ENCODE measurements around the gene SUMO3.

Gene SUMO3

GRCh38 chr21:44810779-44811178, 7.1 kb downstream of the SUMO3 start:
- Histone ChIP-seq H3K79me1 (ENCODE audit: low read length) (peaks cover 24% of the 10 kb centered on the region), H3K9ac (ENCODE audit: low read length) (no peak overlapping the region), H2BK120ac (ENCODE audit: low read depth, low read length) (no peak overlapping the region), H3K56ac (ENCODE audit: low read length) (no peak overlapping the region), H3K27me3 (ENCODE audit: insufficient read depth, low read length, poor library complexity) (no peaks in the 10 kb centered on the region), H2BK15ac (replicated peaks; ENCODE audit: low read depth) (no peak overlapping the region), H2BK5ac (ENCODE audit: low read length) (no peak overlapping the region), H2AK5ac (ENCODE audit: low read length) (no peak overlapping the region), H3K4me2 (ENCODE audit: low read length) (no peak overlapping the region), H3K18ac (ENCODE audit: low read length) (no peak overlapping the region), H3K79me2 (ENCODE audit: control insufficient read depth, insufficient read depth, low read length) (peaks cover 38% of the 10 kb centered on the region), H3K27ac (ENCODE audit: low read depth, low read length) (no peak overlapping the region), H4K8ac (ENCODE audit: low read depth, low read length) (no peak overlapping the region), H3K23ac (ENCODE audit: low read length) (no peak overlapping the region), H3K4ac (ENCODE audit: low read depth, low read length) (no peak overlapping the region), H3K4me1 (ENCODE audit: control insufficient read depth, low read depth, low read length) (no peaks in the 10 kb centered on the region), H3K4me3 (ENCODE audit: low read length) (no peak overlapping the region), H4K5ac (ENCODE audit: low read length) (no peak overlapping the region), H3K36me3 (ENCODE audit: control insufficient read depth, insufficient read depth, low read length) (peaks cover 6% of the 10 kb centered on the region)
- no peak for DNase-seq
- no CpG with 5 or more reads among the region's 6 CpGs for WGBS (ENCODE audit: extremely low coverage, insufficient coverage, low lambda C conversion rate)

- Histone ChIP-seq H2BK5ac (ENCODE audit: low read length) (no peak overlapping the region), H3K79me1 (ENCODE audit: low read length) (peaks cover 9% of the 10 kb centered on the region), H3K18ac (ENCODE audit: low read length) (no peak overlapping the region), H3K36me3 (ENCODE audit: control insufficient read depth, insufficient read depth, low read length) (peaks cover 4% of the 10 kb centered on the region), H3K4me2 (ENCODE audit: low read length) (no peak overlapping the region), H4K5ac (ENCODE audit: low read length) (no peak overlapping the region), H3K4me1 (ENCODE audit: control insufficient read depth, low read depth, low read length) (no peaks in the 10 kb centered on the region), H3K4me3 (ENCODE audit: low read length) (no peak overlapping the region), H3K4ac (ENCODE audit: low read depth, low read length) (no peak overlapping the region), H3K79me2 (ENCODE audit: control insufficient read depth, insufficient read depth, low read length) (peaks cover 8% of the 10 kb centered on the region), H4K8ac (ENCODE audit: low read depth, low read length) (no peak overlapping the region), H3K23ac (ENCODE audit: low read length) (no peak overlapping the region), H3K56ac (ENCODE audit: low read length) (no peak overlapping the region), H2BK120ac (ENCODE audit: low read depth, low read length) (no peak overlapping the region), H3K27ac (ENCODE audit: low read depth, low read length) (no peak overlapping the region), H3K9ac (ENCODE audit: low read length) (no peak overlapping the region), H3K27me3 (ENCODE audit: insufficient read depth, low read length, poor library complexity) (no peaks in the 10 kb centered on the region), H2AK5ac (ENCODE audit: low read length) (no peak overlapping the region), H2BK15ac (replicated peaks; ENCODE audit: low read depth) (no peak overlapping the region)
- no peak for DNase-seq
- WGBS (ENCODE audit: extremely low coverage, insufficient coverage, low lambda C conversion rate) = no CpG with 5 or more reads among the region's 4 CpGs
Measured at GRCh38 chr21:44805859-44806258, 12.0 kb downstream of the SUMO3 start.

GRCh38 chr21:44805226-44805625, 12.6 kb downstream of the SUMO3 start:
- no peak overlapping the region for H3K23ac ChIP-seq (ENCODE audit: low read length)
- no peak overlapping the region for H2AK5ac ChIP-seq (ENCODE audit: low read length)
- no peak overlapping the region for H2BK15ac ChIP-seq (replicated peaks; ENCODE audit: low read depth)
- H3K27ac ChIP-seq (ENCODE audit: low read depth, low read length) = no peak overlapping the region
- H3K36me3 ChIP-seq (ENCODE audit: control insufficient read depth, insufficient read depth, low read length) = peaks cover 4% of the 10 kb centered on the region
- DNase-seq = no peak
- H2BK5ac ChIP-seq (ENCODE audit: low read length) = no peak overlapping the region
- no peak overlapping the region for H3K56ac ChIP-seq (ENCODE audit: low read length)
- no peak overlapping the region for H4K5ac ChIP-seq (ENCODE audit: low read length)
- H3K4me1 ChIP-seq (ENCODE audit: control insufficient read depth, low read depth, low read length) = peaks cover 2% of the 10 kb centered on the region
- H3K4me3 ChIP-seq (ENCODE audit: low read length) = no peak overlapping the region
- no peak overlapping the region for H3K4me2 ChIP-seq (ENCODE audit: low read length)
- no peak overlapping the region for H2BK120ac ChIP-seq (ENCODE audit: low read depth, low read length)
- peaks cover 7% of the 10 kb centered on the region for H3K79me1 ChIP-seq (ENCODE audit: low read length)
- H3K18ac ChIP-seq (ENCODE audit: low read length) = no peak overlapping the region
- no peak overlapping the region for H3K9ac ChIP-seq (ENCODE audit: low read length)
- no CpG with 5 or more reads among the region's 4 CpGs for whole genome bisulfite sequencing (ENCODE audit: extremely low coverage, insufficient coverage, low lambda C conversion rate)
- H3K4ac ChIP-seq (ENCODE audit: low read depth, low read length) = no peak overlapping the region
- H4K8ac ChIP-seq (ENCODE audit: low read depth, low read length) = no peak overlapping the region
- H3K79me2 ChIP-seq (ENCODE audit: control insufficient read depth, insufficient read depth, low read length) = peaks cover 11% of the 10 kb centered on the region
- no peaks in the 10 kb centered on the region for H3K27me3 ChIP-seq (ENCODE audit: insufficient read depth, low read length, poor library complexity)

- Histone ChIP-seq H2BK120ac (ENCODE audit: low read depth, low read length) (no peak overlapping the region), H3K23ac (ENCODE audit: low read length) (no peak overlapping the region), H3K79me1 (ENCODE audit: low read length) (peaks cover 6% of the 10 kb centered on the region), H3K79me2 (ENCODE audit: control insufficient read depth, insufficient read depth, low read length) (peaks cover 15% of the 10 kb centered on the region), H3K27ac (ENCODE audit: low read depth, low read length) (no peak overlapping the region), H3K27me3 (ENCODE audit: insufficient read depth, low read length, poor library complexity) (no peaks in the 10 kb centered on the region), H3K4ac (ENCODE audit: low read depth, low read length) (no peak overlapping the region), H3K18ac (ENCODE audit: low read length) (no peak overlapping the region), H3K4me1 (ENCODE audit: control insufficient read depth, low read depth, low read length) (peaks cover 2% of the 10 kb centered on the region), H3K4me3 (ENCODE audit: low read length) (no peak overlapping the region), H2BK5ac (ENCODE audit: low read length) (no peak overlapping the region), H2BK15ac (replicated peaks; ENCODE audit: low read depth) (no peak overlapping the region), H2AK5ac (ENCODE audit: low read length) (no peak overlapping the region), H4K5ac (ENCODE audit: low read length) (no peak overlapping the region), H3K9ac (ENCODE audit: low read length) (no peak overlapping the region), H3K56ac (ENCODE audit: low read length) (no peak overlapping the region), H3K36me3 (ENCODE audit: control insufficient read depth, insufficient read depth, low read length) (peaks cover 4% of the 10 kb centered on the region), H3K4me2 (ENCODE audit: low read length) (no peak overlapping the region), H4K8ac (ENCODE audit: low read depth, low read length) (no peak overlapping the region)
- DNase-seq = no peak
- WGBS (ENCODE audit: extremely low coverage, insufficient coverage, low lambda C conversion rate) = no CpG with 5 or more reads among the region's 6 CpGs
Measured at GRCh38 chr21:44804762-44805161, 13.1 kb downstream of the SUMO3 start.

GRCh38 chr21:44803651-44804050, 14.2 kb downstream of the SUMO3 start:
- no peak overlapping the region for H2BK15ac ChIP-seq (replicated peaks; ENCODE audit: low read depth)
- peaks cover 10% of the 10 kb centered on the region for H3K79me1 ChIP-seq (ENCODE audit: low read length)
- H2BK5ac ChIP-seq (ENCODE audit: low read length) = no peak overlapping the region
- WGBS (ENCODE audit: extremely low coverage, insufficient coverage, low lambda C conversion rate) = no CpG with 5 or more reads among the region's 3 CpGs
- H3K4ac ChIP-seq (ENCODE audit: low read depth, low read length) = no peak overlapping the region
- no peak overlapping the region for H2AK5ac ChIP-seq (ENCODE audit: low read length)
- no peak overlapping the region for H3K18ac ChIP-seq (ENCODE audit: low read length)
- H3K27ac ChIP-seq (ENCODE audit: low read depth, low read length) = no peak overlapping the region
- H2BK120ac ChIP-seq (ENCODE audit: low read depth, low read length) = no peak overlapping the region
- H3K56ac ChIP-seq (ENCODE audit: low read length) = no peak overlapping the region
- peaks cover 3% of the 10 kb centered on the region for H3K36me3 ChIP-seq (ENCODE audit: control insufficient read depth, insufficient read depth, low read length)
- peaks cover 27% of the 10 kb centered on the region for H3K79me2 ChIP-seq (ENCODE audit: control insufficient read depth, insufficient read depth, low read length)
- H3K4me3 ChIP-seq (ENCODE audit: low read length) = no peak overlapping the region
- no peaks in the 10 kb centered on the region for H3K27me3 ChIP-seq (ENCODE audit: insufficient read depth, low read length, poor library complexity)
- DNase-seq = no peak
- no peak overlapping the region for H4K8ac ChIP-seq (ENCODE audit: low read depth, low read length)
- peaks cover 4% of the 10 kb centered on the region for H3K4me1 ChIP-seq (ENCODE audit: control insufficient read depth, low read depth, low read length)
- H3K9ac ChIP-seq (ENCODE audit: low read length) = no peak overlapping the region
- H4K5ac ChIP-seq (ENCODE audit: low read length) = no peak overlapping the region
- H3K4me2 ChIP-seq (ENCODE audit: low read length) = no peak overlapping the region
- H3K23ac ChIP-seq (ENCODE audit: low read length) = no peak overlapping the region

- DNase-seq = peak; percentile 71
- no peak overlapping the region for H2BK5ac ChIP-seq (ENCODE audit: low read length)
- H4K5ac ChIP-seq (ENCODE audit: low read length) = no peak overlapping the region
- H3K4me2 ChIP-seq (ENCODE audit: low read length) = peak overlapping the region; percentile 61
- peak overlapping the region; percentile 60 for H4K8ac ChIP-seq (ENCODE audit: low read depth, low read length)
- no CpG with 5 or more reads among the region's 32 CpGs for WGBS (ENCODE audit: extremely low coverage, insufficient coverage, low lambda C conversion rate)
- peak overlapping the region; percentile 86 for H3K4me3 ChIP-seq (ENCODE audit: low read length)
- no peak overlapping the region for H3K23ac ChIP-seq (ENCODE audit: low read length)
- no peak overlapping the region for H2BK15ac ChIP-seq (replicated peaks; ENCODE audit: low read depth)
- peak overlapping the region; percentile 38 for H3K27ac ChIP-seq (ENCODE audit: low read depth, low read length)
- H2BK120ac ChIP-seq (ENCODE audit: low read depth, low read length) = no peak overlapping the region
- H3K9ac ChIP-seq (ENCODE audit: low read length) = peak overlapping the region; percentile 93
- peaks cover 4% of the 10 kb centered on the region for H3K4me1 ChIP-seq (ENCODE audit: control insufficient read depth, low read depth, low read length)
- H3K36me3 ChIP-seq (ENCODE audit: control insufficient read depth, insufficient read depth, low read length) = no peaks in the 10 kb centered on the region
- peaks cover 36% of the 10 kb centered on the region for H3K79me2 ChIP-seq (ENCODE audit: control insufficient read depth, insufficient read depth, low read length)
- H2AK5ac ChIP-seq (ENCODE audit: low read length) = no peak overlapping the region
- H3K79me1 ChIP-seq (ENCODE audit: low read length) = peaks cover 13% of the 10 kb centered on the region
- peak overlapping the region; percentile 35 for H3K18ac ChIP-seq (ENCODE audit: low read length)
- H3K56ac ChIP-seq (ENCODE audit: low read length) = peak overlapping the region; percentile 96
- peak overlapping the region; percentile 66 for H3K4ac ChIP-seq (ENCODE audit: low read depth, low read length)
- H3K27me3 ChIP-seq (ENCODE audit: insufficient read depth, low read length, poor library complexity) = no peaks in the 10 kb centered on the region
Measured at GRCh38 chr21:44802396-44803153, 15.3 kb downstream of the SUMO3 start.

Measured in mesendoderm (in vitro differentiated cells).